Activated CD8-positive, alpha-beta memory T cell treated with anti-CD3 and anti-CD28 coated beads for 1 hour (primary cell): ENCODE results near the gene LGR4.

Experiments
- DNase-seq, 2 donors: peaks; one replicate each; pipeline ENCODE4 v3.0.0-alpha.2; 2020; ENCODE audit warnings: low read depth in 1 of 2; ENCODE audit errors: extremely low read depth in 1 of 2

The LGR4 gene

DNA sequence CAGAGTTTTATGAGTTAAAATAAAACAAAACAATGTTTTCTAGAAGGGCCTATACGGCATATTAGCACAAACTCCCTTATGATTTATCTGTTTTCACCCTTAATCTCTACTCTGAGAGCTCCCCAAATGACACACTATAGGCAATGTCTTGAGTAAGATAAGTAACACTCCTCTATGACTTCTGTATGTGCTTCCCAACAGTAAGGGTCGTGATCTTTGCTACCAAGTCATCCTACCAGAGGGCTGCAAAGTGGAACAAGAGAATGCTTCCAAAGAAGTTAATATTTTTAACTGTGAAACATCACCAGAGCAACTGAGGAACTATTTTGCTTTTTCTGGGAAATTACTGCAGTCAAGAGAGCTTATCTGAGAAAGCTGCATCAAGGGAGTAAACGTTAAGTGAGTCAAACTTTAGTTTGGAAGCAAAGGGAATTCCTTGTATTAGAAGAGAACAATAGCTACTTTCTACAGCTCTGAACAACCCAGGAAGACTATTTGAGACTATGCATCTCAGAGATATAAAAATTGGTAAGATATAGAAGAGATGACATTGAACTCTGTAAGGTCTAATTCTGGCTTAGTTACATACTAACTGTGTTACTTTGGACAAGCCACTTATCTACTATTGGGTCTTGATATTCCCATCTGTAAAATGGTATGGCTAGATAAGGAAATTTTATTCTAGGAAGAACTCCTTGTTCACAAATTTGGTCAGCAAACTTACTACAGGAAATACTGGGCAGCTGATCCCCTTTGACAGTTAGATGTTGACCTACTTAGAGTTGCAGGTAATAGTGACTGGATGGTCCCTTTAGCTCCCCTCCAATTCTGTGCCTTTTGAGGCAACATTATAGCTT lies 65.9 kb downstream of the LGR4 start:
- no peak for DNase-seq

DNA sequence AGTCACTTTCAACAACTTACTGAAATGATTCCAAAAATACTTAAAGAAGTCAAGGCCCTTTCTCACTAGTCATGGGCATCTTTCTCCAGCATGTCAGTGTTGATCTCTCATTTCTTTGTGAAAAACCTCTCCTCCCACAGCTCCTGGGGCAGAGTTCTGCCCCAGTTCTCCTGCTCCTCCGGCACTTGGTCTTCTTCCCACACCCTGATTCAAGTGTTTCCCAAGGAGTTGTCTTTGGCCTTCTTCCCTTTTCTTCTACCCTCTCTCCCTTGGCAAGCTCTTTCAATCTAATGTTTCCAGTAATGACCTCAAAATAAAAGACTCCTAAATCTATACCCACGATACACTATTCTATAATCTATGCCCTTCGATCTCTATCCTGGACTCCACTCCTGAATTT lies 67.5 kb downstream of the LGR4 start:
- DNase-seq: no peak

DNA sequence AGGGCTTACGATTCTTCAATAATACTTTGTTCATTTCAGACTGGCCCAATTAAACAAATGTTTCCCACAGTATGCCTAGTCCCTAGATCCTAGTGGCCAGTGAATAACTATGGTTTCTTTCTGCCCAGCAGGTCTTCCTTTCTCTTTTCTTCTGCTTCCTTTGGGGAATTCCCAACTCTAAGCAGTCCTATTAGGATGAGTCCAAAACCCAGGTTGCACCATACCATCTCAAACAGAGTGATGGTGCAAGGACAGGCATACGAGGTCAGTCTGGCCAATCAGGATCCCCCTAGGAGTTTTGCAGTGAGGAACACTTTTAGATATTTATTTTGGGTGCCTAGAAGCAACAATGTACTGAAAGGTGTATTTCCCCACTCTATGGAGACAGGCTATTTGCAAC lies 68.2 kb downstream of the LGR4 start:
- no peak for DNase-seq

DNA sequence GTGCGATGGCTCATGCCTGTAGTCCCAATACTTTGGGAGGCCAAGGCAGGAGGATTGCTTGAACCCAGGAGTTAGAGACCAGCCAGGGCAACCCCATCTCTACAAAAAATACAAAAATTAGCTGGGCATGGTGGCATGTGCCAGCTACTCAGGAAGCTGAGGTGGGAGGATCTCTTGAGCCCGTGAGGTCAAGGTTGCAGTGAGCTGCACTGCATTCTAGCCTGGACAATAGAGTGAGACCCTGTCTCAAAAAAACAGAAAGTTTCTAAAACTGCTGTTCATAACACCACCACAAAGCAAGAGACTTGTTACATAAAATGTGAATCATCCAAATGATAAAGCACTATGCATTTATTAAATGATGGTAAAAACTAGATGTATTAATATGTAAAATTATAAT lies 69.4 kb downstream of the LGR4 start:
- no peak for DNase-seq

DNA sequence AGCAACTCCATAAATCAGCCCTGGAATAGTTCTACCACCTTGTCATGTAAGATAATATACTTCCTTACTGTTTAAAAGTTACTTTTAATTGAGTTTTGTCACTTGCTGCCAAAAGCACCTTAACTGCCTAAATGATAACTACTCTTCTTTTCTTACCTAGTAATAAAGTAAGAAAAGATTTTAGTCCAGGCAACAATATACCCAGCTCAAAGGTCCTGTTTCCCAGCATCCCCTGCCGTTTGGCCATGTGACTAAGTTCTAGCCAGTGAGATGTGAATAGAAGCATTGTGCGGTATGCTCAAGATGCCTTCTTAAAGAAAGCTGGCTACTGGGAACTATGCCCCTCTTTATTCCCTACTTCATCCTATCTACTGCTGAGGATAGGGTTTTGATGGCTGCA lies 70.1 kb downstream of the LGR4 start:
- DNase-seq: no peak

DNA sequence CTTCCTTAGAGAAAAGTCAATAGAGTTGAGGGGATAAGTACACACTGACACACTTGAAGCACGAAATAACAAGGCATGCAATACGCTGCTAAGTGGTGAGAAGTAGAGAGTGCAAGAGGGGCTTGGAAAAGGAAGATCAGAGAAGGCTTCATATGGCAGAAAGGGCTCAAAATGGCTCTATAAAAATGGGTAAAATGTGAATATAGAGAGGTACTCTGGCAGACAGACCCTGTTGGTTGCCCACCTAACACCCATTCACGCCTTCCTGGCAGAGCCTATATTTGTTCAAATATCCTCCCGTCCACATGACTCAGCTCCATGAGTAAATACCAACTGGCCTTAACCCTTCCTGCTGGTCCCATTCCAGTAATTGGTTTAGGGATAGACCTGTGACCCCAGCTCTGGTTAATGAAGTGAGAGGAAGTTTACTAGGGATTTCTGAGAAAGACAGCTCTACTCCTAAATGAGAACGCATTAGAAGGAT lies 70.7 kb downstream of the LGR4 start:
- no peak for DNase-seq

DNA sequence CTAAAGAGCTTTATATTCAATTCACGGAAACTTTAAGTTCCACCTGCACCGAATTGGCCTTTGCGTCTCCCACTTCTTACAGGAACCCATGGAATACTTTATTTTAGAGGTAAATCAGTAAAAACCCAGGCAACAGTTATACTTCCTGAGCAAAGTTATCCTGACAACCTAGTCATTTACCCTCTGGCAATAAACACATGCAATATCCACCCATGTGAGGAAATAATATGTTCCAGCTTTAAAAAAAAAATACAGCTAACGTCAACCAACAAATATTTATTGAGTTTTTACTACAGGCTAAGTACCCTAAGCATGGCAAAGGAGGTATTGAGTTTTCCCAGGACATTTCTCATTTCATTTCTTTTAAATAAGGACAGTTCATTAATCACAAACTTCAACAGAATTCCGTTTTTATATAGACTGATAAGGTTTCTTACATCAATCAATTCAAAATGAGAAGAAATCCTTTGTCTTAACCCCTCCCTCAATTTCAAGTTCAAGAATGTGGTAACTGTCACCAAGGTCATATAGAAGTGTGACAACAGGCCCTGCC lies 71.2 kb downstream of the LGR4 start:
- DNase-seq: no peak

DNA sequence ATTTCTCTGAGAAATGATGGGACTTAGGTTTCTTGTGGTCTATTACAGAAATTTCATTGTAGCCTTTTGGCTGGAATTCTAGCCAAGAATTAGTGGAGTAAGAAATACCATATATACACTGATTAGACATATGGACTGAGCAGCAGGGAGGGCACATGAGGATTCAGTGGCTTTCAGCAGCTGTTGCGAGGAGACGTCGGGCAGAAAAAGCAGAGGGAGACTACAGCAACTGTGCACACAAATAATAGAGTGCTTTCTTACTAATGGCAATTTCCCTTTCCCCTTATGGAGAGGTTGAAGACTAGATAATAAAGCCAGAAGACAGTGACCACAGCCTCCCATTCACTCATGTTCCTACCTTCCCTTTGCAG lies 74.2 kb downstream of the LGR4 start:
- DNase-seq: no peak

DNA sequence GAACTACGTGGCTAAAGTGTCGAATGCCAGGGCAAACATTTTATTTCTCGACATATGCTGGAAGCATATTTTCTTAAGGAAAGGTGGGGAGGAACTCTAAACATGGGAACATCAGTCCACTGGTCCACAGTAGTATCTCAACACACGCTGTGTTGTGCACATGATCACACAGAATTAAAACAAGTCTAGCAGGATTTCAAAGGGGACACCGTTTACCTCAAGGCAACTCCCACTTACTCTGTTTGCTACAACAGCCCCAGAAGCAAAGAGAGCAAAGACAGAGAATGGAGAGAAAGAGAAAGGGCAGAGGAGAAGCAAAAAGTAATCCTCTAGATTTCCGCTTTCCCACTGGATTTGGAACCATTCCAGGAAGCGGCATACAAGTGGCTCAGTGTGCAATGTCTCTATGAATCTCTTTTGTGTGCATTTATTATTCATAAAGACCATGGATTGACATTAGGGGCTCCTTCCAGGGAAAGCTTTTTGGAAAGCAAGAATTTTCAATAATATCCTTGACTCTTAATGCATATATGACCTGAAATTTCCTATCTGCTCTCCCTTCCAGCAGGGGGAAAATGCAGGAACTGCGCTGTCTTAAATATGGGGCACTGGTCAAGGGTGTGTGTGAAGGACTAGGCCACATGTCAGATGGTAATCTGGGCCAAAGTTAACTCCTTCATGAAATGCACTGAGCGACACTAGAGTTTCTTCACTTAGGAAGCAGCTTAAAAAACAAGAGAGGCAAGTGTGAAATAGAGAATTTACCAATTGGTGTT lies 74.8 kb downstream of the LGR4 start:
- DNase-seq: no peak

DNA sequence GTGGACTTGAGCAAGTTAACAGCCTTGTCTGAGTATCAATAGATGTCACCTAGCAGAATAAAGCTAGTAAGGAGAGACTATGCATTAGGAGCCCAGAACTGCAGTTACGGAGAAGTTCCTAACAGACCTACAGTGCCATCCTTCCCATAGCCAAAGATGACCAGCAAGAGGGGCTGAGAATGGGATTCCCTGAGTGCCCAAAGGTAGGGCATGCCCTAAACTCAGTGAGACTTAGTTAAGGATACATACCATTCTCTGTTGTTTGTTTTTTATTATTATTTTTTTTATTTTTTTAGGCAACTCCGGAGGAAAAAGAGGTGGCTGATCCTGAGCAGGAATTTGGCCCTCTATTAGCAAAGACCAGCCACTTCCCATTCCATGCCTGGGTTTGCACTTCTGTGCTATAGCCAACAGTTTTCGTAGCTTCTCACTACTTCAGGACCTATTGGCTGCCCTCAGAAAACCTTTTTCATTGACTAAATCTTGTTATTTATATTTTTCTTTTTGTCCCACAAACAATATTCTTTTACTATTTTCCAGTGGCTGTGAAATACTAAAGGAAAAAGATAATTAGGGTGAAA lies 76.2 kb downstream of the LGR4 start:
- no peak for DNase-seq

DNA sequence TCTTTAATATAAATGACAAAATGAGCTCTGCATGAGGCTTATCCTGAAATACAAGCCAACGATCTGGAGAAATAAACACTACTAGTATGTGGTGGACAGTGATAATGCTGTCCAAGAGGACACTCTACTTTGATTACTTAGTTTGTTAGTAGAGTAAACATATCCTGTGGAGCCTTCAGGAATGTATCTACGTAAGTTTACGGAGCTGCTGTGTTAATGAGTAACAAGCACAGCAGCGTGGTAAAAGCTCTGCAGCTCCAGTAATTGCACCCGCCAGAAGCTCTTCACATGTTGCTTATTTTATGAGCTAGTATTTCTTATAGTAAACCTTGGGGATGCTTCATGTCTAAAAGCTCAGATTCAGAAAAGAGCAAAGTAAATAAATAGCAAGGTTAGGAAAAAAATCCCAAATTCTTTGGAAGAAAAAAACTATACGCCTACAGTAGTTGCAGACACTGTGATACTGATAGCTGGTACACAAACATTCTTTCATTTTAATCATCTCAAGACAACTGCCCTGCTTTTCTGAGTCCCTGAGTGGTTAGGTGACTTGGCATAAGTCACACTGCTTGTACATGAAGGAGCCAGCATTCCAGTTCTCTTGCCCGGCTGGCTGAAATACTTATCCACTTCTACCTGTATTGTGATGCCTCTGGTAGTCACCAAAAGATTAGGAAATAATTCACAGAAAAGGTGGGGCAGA lies 76.9 kb downstream of the LGR4 start:
- no peak for DNase-seq

DNA sequence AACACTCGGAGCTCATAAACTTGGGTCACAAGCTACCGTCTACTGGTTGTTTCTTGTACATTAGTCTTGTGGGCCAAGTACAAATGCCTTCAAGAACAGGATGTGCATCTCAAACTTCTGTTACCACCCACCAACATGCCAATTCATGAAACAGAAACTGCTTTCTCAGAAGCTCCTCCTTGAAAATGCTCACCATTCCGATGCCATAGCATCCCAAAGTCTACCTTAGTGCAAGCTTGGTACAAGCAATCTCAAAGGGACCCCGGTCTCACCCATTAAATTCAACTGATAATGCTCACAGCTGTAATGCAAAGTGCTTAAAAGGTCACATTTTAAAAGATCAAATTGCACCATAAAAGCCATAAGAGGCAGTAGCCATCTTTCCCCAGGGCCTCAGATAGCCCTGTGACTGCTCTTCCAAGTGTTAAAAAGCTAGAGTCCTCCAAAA lies 77.8 kb downstream of the LGR4 start:
- no peak for DNase-seq

DNA sequence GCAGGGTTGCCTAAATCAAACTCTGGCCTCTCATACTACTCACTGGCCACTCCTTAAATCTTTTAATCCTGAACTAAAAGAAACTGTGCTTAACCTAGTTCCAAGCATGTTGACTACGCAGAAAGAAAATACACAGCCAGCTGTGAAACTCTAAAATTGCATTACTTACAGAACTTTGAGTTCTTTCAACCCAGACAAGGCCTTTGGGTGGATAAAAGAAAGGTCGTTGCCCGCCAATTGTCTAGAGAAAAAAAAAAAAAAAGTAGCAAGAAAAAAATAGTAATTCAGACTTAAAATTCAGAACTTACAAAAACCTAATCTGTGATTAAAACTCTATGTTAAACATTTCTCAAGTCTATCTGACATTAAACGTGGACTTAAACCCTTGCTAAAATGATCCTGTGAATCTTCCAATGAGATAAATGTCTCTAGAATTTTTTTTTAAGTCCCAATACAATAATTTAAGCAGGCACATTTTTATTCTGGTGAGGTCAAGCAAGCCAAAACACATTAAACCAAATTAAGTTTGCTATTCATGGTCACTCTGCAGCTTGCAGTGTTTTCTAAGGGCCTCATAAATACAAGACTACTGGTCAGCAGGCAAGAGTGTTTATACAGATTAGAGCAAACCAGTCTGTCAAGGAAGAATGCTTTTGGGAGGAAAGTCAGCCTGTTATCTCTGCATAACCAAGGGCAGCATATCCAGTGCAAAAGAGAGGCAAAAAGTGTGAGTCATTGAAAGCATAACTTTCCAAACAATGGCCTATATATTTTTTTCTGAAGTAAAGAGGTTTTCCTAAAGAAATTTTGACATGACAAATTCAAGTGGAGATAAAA lies 80.1 kb downstream of the LGR4 start:
- no peak for DNase-seq

DNA sequence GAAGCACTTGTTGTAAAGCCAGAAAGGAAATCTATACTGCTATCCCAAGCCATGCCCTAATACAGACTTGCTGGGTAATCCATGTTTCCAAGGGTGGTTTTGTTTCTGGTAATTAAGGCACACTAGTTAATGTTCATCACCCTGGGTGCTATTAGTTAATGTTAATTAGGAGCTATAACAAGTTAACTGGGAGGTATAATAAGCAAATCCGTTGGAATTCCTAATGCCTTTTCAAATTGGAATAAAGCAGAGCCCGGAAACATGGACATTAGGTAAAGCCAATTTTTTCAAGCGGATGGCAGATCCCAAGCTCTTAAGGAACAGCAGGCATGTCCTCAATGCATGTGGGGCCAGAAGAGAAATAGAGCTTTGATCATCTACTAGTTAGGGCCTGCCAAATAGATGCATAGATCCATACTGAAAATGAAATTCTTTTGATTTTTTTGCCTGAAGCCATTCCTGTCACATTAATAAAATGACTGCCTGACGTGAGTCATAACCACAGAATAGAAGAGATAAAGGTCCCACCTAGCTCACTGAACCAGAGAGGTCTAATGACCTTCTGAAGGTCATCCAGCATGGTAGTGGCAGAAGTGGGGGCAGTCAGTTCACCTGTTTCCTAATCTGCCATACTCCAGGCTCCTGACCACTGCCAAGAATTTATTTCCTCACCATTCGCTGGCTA lies 81.1 kb downstream of the LGR4 start:
- DNase-seq: no peak

DNA sequence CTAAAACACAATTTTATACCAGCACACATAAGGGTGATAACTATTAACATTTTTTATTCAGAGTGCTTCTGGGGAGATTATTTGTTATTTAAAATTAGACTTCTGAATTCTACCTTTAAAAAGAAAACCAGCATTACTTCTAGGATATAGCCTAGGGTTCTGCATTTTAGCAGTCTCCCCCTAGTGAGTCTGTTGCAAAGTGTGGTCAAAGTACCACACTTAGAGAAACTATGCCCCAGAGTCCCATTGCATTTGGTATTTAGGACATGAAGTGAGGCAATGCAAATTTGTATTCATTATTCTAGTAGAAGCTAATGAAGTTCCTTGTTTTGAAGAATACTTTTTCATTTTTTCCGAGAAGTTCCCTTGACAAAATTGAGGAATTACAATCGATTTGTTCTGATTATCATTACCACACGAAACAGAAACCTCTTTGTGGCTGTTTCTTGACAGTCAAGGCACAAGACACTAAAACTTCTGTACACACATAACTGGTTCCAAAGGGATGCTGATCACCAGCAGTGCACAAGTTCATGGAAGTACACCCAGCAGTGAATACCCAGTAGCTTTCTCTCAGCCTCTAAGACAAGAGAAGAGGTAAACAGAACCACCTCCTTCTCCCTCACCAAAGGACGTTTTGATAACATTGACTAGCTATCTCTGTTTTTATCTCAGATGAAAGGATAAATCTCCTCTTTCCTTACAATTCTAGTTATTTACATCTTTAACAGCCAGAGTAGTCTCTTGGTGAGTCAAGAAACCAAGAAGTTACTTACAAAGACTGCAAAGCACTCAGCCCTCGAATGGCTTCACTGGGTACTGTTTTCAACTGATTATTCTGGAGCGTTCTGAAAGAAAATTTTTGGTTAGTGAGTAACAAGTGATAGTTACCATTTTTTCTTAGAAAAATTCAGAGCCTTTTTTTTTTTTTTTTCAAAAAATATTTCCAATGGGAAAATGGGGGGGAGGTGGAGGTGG lies 82.0 kb downstream of the LGR4 start:
- DNase-seq: no peak

DNA sequence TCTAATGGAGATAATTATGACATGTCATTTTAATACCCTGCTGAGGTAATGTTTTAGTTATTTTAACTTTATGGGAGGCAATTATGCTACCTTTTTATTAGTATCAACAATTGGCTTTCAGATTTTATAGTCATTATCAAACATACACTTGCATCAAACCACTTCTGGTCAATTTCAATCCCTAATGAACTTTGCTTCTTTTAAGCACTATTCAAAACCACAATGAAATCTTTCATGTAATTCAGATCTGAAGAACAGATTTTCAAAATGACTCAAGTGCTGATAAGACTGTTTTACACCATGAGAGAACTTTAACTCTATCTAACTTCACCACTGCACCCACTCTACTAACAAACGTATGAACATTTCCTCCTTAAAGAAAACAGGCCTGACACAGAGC lies 83.7 kb downstream of the LGR4 start:
- no peak for DNase-seq

DNA sequence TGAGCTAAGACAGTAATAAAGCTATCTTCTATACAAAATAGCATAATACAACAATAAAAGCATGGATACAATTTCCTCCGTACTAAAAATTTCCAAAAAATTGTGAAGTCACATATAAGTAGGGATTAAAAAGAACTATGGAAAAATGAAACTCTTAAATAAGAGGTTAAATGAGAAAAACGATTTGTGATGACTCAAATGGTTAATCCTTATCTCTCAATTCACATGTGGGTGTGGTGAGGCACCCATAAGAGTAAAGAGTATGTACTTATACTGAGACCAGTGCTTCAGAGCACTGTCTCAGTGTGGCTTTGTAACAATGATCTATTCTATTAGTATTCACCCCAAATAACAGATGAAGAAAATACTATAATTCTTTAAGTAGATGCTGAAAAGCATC lies 84.6 kb downstream of the LGR4 start:
- DNase-seq: no peak

DNA sequence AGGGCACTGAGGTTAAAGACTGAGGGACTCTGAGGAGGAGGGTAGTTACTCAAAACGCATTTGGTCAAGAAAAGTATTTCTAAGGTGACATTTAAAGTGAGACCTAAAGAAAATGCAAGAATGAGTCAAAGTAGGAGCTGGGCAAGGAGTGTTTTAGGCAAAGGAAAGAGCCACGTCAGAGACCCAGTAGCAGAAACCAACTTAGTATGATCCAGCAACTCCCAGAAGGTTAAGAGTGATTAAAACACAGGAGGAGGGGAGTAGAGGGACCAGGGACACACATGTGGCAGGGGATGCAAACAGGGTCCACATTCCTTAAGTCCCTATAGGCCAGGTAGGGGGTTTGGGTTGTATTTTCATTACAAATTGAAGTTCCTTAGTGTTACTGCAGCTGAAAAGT lies 85.2 kb downstream of the LGR4 start:
- no peak for DNase-seq
